ENCODE results near the gene SDF4.

Gene SDF4

GRCh38 chr1:1171546-1172340 lies 60.1 kb downstream of the SDF4 start:
- no peaks in the 10 kb centered on the region for H3K4me1 ChIP-seq (ENCODE audit: insufficient read depth, low read length, severe bottlenecking)
- no peak overlapping the region for H3K4me3 ChIP-seq (ENCODE audit: low read depth, low read length, poor library complexity, severe bottlenecking)
- H3F3A ChIP-seq (ENCODE audit: insufficient read depth, low read length): no peaks in the 10 kb centered on the region
- no peaks in the 10 kb centered on the region for H3K9me3 ChIP-seq (ENCODE audit: low read length)
- H3K4me2 ChIP-seq (ENCODE audit: low read length): no peak overlapping the region
- H3K9me2 ChIP-seq (ENCODE audit: low read depth, low read length): no peaks in the 10 kb centered on the region
- no peaks in the 10 kb centered on the region; the same call in 1 of the 2 replicates for H3K27me3 ChIP-seq (ENCODE audit: insufficient read depth, low read length)
- H3K9ac ChIP-seq (ENCODE audit: low read length): no peak overlapping the region
- H4K20me1 ChIP-seq (ENCODE audit: insufficient read depth, low read length): no peaks in the 10 kb centered on the region
- no peak overlapping the region for H3K27ac ChIP-seq (ENCODE audit: low read depth, low read length, poor library complexity, severe bottlenecking)
- H3K79me2 ChIP-seq (ENCODE audit: insufficient read depth, low read length): no peaks in the 10 kb centered on the region
- TF ChIP-seq CTCF (IDR thresholded peaks at IDR 0.05; ENCODE audit: low read length): no peak
- TF ChIP-seq EZH2 (IDR thresholded peaks at IDR 0.05; ENCODE audit: borderline replicate concordance, low read length): no peak
- H2AFZ ChIP-seq (ENCODE audit: low read length): no peak overlapping the region
- H3K36me3 ChIP-seq (ENCODE audit: insufficient read depth, low read length): no peaks in the 10 kb centered on the region

GRCh38 chr1:1171161-1171545 lies 60.6 kb downstream of the SDF4 start:
- Histone ChIP-seq H3F3A (ENCODE audit: insufficient read depth, low read length) (no peaks in the 10 kb centered on the region), H4K20me1 (ENCODE audit: insufficient read depth, low read length) (no peaks in the 10 kb centered on the region), H3K4me1 (ENCODE audit: insufficient read depth, low read length, severe bottlenecking) (no peaks in the 10 kb centered on the region), H3K9ac (ENCODE audit: low read length) (no peak overlapping the region), H3K4me3 (ENCODE audit: low read depth, low read length, poor library complexity, severe bottlenecking) (no peak overlapping the region), H3K4me2 (ENCODE audit: low read length) (no peak overlapping the region), H3K27ac (ENCODE audit: low read depth, low read length, poor library complexity, severe bottlenecking) (no peak overlapping the region), H2AFZ (ENCODE audit: low read length) (no peak overlapping the region), H3K9me2 (ENCODE audit: low read depth, low read length) (no peaks in the 10 kb centered on the region), H3K36me3 (ENCODE audit: insufficient read depth, low read length) (no peaks in the 10 kb centered on the region), H3K9me3 (ENCODE audit: low read length) (no peaks in the 10 kb centered on the region), H3K79me2 (ENCODE audit: insufficient read depth, low read length) (no peaks in the 10 kb centered on the region), H3K27me3 (ENCODE audit: insufficient read depth, low read length) (no peaks in the 10 kb centered on the region; the same call in 1 of the 2 replicates)
- TF ChIP-seq CTCF (IDR thresholded peaks at IDR 0.05; ENCODE audit: low read length): no peak
- no peak for TF ChIP-seq EZH2 (IDR thresholded peaks at IDR 0.05; ENCODE audit: borderline replicate concordance, low read length)

GRCh38 chr1:1170215-1171091 lies 61.3 kb downstream of the SDF4 start:
- Histone ChIP-seq H3K9me3 (ENCODE audit: low read length) (no peaks in the 10 kb centered on the region), H2AFZ (ENCODE audit: low read length) (no peak overlapping the region), H4K20me1 (ENCODE audit: insufficient read depth, low read length) (no peaks in the 10 kb centered on the region), H3K9ac (ENCODE audit: low read length) (no peak overlapping the region), H3K4me2 (ENCODE audit: low read length) (no peak overlapping the region), H3K4me3 (ENCODE audit: low read depth, low read length, poor library complexity, severe bottlenecking) (no peak overlapping the region), H3K27me3 (ENCODE audit: insufficient read depth, low read length) (no peaks in the 10 kb centered on the region; the same call in 1 of the 2 replicates), H3K9me2 (ENCODE audit: low read depth, low read length) (no peaks in the 10 kb centered on the region), H3K79me2 (ENCODE audit: insufficient read depth, low read length) (no peaks in the 10 kb centered on the region), H3K4me1 (ENCODE audit: insufficient read depth, low read length, severe bottlenecking) (no peaks in the 10 kb centered on the region), H3F3A (ENCODE audit: insufficient read depth, low read length) (no peaks in the 10 kb centered on the region), H3K36me3 (ENCODE audit: insufficient read depth, low read length) (no peaks in the 10 kb centered on the region), H3K27ac (ENCODE audit: low read depth, low read length, poor library complexity, severe bottlenecking) (no peak overlapping the region)
- TF ChIP-seq EZH2 (IDR thresholded peaks at IDR 0.05; ENCODE audit: borderline replicate concordance, low read length): no peak
- no peak for TF ChIP-seq CTCF (IDR thresholded peaks at IDR 0.05; ENCODE audit: low read length)

Measured in OCI-LY1 (cell line).